Activated naive CD4-positive, alpha-beta T cell treated with anti-CD3 and anti-CD28 coated beads, Interleukin-2, amount 50 U/mL, for 72 hours (primary cell): ENCODE measurements around the gene VIPR2. TPM values are rescaled to one million over a fixed set of nuclear protein-coding genes. Genes with fewer than 3 reads are reported as not detected.
"Not testable (repeated sequence)": the region's sequence is repeated elsewhere in the genome, so short reads cannot be mapped to it uniquely, and the experiment has no call there.

Source experiments
- ATAC-seq, 2 donors: fragments of 150-1000 bp; cut with Tn5 transposase; 2 replicates each; pipeline ENCODE4 v1.10.0; 2021; ENCODE audit warnings: mild to moderate bottlenecking in 2 of 2, moderate library complexity in 2 of 2
- DNase-seq, 2 donors: peaks; one replicate each; pipeline ENCODE4 v3.0.0; 2021 to 2022; ENCODE audit warnings: low spot score in 2 of 2
- H3K27ac Mint-ChIP-seq, 2 donors: one replicate each; pipeline ENCODE4 v1.8.0; 2022; ENCODE audit warnings: mild to moderate bottlenecking in 2 of 2, mixed read lengths in 2 of 2
- H3K36me3 Mint-ChIP-seq, 2 donors: one replicate each; pipeline ENCODE4 v1.8.0; 2022; ENCODE audit warnings: mixed read lengths in 2 of 2
- H3K9me3 Mint-ChIP-seq, 2 donors: one replicate each; pipeline ENCODE4 v1.8.0; 2022; ENCODE audit warnings: mixed read lengths in 2 of 2
- total RNA-seq, 2 donors: library from RNA; stranded (reverse); gene quantifications; one replicate each; pipeline ENCODE4 v1.2.3, GENCODE V29; 2022

Gene VIPR2
- total RNA-seq, 2 donors from 2014 or later, result 0.55 to 1.8 TPM

GRCh38 chr7:159094919-159095915 is 49.5 kb downstream of the VIPR2 start:
- Mint-ChIP-seq H3K9me3 (no peaks in the 10 kb centered on the region), H3K36me3 (no peaks in the 10 kb centered on the region), H3K27ac (no peak overlapping the region)
- DNase-seq (no peak), ATAC-seq (no peak)

DNA sequence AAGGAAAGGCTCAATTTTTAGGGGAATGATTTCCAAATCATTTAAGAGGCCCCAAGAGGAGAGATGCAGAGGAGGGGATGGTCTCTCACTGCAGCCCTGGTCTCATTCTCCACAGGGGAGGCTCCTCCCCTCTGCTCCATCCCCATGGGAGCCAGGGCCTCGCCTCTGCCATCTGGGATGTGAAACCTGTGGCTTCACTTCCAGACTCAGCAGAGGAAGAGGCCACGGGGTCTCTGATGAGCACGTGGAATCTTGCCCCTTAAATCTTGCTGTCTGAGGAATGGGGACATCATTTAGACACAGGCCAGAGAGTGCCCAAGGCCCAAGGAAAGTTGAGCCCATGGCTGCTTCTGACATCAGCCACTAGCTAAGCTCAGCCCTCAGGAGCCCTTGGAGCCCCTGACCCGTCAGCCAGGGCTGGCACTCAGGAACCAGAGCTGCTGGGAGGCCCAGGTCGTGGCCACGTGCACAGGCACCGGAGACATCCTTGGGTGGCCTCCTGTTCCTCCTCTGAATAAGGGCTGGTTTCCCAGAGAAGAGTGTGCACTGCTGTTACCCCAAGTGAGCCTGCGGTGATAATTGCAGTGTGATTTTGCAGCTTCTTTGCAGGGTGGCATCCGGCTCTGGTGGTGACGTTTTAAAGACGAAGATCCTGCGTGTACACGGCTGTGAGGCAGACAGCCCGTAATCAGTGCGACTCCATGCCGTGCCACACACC is 50.5 kb downstream of the VIPR2 start:
- no peak overlapping the region for H3K27ac Mint-ChIP-seq
- no peak for DNase-seq
- H3K36me3 Mint-ChIP-seq, result no peaks in the 10 kb centered on the region
- no peak for ATAC-seq
- no peaks in the 10 kb centered on the region for H3K9me3 Mint-ChIP-seq

- no peak overlapping the region for H3K27ac Mint-ChIP-seq
- no peak for ATAC-seq
- no peaks in the 10 kb centered on the region for H3K36me3 Mint-ChIP-seq
- no peaks in the 10 kb centered on the region for H3K9me3 Mint-ChIP-seq
- DNase-seq, result no peak
These were observed 51.2 kb downstream of the VIPR2 start for GRCh38 chr7:159093351-159093971.

- DNase-seq (no peak), ATAC-seq (no peak)
- H3K36me3 Mint-ChIP-seq, result no peaks in the 10 kb centered on the region
- no peaks in the 10 kb centered on the region for H3K9me3 Mint-ChIP-seq
- H3K27ac Mint-ChIP-seq, result no peak overlapping the region
These were observed 52.0 kb downstream of the VIPR2 start for GRCh38 chr7:159092701-159093121.

GRCh38 chr7:159091480-159092475 is 52.9 kb downstream of the VIPR2 start:
- Mint-ChIP-seq H3K9me3 (no peaks in the 10 kb centered on the region), H3K36me3 (no peaks in the 10 kb centered on the region), H3K27ac (no peak overlapping the region)
- DNase-seq, result no peak
- ATAC-seq, result no peak

DNA sequence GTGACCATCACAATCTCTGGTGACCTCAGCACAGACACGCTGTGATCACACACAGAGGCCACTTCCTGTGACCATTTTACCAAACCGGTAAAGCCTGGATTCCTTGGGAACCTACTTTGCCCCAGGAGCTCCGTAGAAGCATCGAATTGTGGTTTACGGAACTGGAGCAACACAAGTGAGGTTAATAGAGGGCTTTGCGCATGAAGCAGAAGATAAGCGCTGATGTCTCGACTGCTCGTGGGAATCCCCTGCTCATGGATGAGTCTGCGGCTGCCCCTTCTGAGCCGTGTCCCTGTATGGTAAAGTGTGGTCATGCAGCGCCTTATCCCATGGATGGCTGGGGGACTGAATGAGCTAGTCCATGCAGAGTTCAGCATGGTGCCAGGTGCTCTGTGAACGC is 53.6 kb downstream of the VIPR2 start:
- H3K36me3 Mint-ChIP-seq, result no peaks in the 10 kb centered on the region
- no peaks in the 10 kb centered on the region for H3K9me3 Mint-ChIP-seq
- H3K27ac Mint-ChIP-seq, result no peak overlapping the region
- DNase-seq (no peak), ATAC-seq (no peak)

- H3K27ac Mint-ChIP-seq, result no peak overlapping the region
- DNase-seq, result no peak
- ATAC-seq, result no peak
- H3K9me3 Mint-ChIP-seq, result no peaks in the 10 kb centered on the region
- H3K36me3 Mint-ChIP-seq, result no peaks in the 10 kb centered on the region
These were observed 56.4 kb downstream of the VIPR2 start for GRCh38 chr7:159088016-159088865.

- Mint-ChIP-seq H3K27ac (no peak overlapping the region), H3K36me3 (no peaks in the 10 kb centered on the region), H3K9me3 (no peaks in the 10 kb centered on the region)
- ATAC-seq (no peak), DNase-seq (peak in 1 of 2 donors; percentile 33)
These were observed 58.3 kb downstream of the VIPR2 start for GRCh38 chr7:159086301-159086925.

GRCh38 chr7:159084069-159084801 is 60.4 kb downstream of the VIPR2 start:
- no peaks in the 10 kb centered on the region for H3K9me3 Mint-ChIP-seq
- no peaks in the 10 kb centered on the region for H3K36me3 Mint-ChIP-seq
- ATAC-seq (no peak), DNase-seq (peak in 1 of 2 donors; percentile 40)
- H3K27ac Mint-ChIP-seq, result no peak overlapping the region

GRCh38 chr7:159083698-159084068 is 61.0 kb downstream of the VIPR2 start:
- Mint-ChIP-seq H3K27ac (no peak overlapping the region), H3K9me3 (no peaks in the 10 kb centered on the region), H3K36me3 (no peaks in the 10 kb centered on the region)
- DNase-seq, result peak in 1 of 2 donors; percentile 39
- ATAC-seq, result no peak

- DNase-seq (peak in 1 of 2 donors; percentile 41), ATAC-seq (no peak)
- H3K27ac Mint-ChIP-seq, result no peak overlapping the region
- no peaks in the 10 kb centered on the region for H3K36me3 Mint-ChIP-seq
- no peaks in the 10 kb centered on the region for H3K9me3 Mint-ChIP-seq
These were observed 61.5 kb downstream of the VIPR2 start for GRCh38 chr7:159083001-159083697.

- H3K9me3 Mint-ChIP-seq, DNase-seq, H3K27ac Mint-ChIP-seq, ATAC-seq, H3K36me3 Mint-ChIP-seq: not testable (repeated sequence)
These were observed 62.6 kb downstream of the VIPR2 start for GRCh38 chr7:159082075-159082474.

DNA sequence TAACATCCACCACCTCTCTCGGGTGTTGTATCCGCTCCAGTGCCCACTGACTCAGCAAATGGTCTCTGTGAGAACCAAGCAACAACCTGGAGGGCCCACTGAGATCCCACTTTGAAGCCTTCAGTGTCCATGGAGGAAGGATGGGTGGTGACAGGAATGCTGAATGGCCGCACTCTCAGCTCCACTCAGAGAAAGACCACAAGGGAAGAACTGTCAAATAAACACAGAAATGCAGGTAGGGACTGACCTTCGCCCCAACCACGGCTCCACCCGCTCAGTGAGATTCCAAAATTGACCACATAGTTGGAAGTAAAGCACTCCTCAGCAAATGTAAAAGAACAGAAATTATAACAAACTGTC is 65.8 kb downstream of the VIPR2 start:
- no peaks in the 10 kb centered on the region for H3K36me3 Mint-ChIP-seq

More for the DNA sequence above, 65.8 kb downstream of the VIPR2 start:
- DNase-seq (no peak), ATAC-seq (no peak)
- Mint-ChIP-seq H3K9me3 (no peaks in the 10 kb centered on the region), H3K27ac (peak overlapping the region in 1 of 2 donors; percentile 19)
